Measurements from ENCODE around the gene LBP. TPM values are rescaled to one million over a fixed set of nuclear protein-coding genes. Genes with fewer than 3 reads are reported as not detected.

LBP gene
- total RNA-seq, 6 experiments from 2014 or later: 380 to 2,142 (median 1,251) TPM

DNA sequence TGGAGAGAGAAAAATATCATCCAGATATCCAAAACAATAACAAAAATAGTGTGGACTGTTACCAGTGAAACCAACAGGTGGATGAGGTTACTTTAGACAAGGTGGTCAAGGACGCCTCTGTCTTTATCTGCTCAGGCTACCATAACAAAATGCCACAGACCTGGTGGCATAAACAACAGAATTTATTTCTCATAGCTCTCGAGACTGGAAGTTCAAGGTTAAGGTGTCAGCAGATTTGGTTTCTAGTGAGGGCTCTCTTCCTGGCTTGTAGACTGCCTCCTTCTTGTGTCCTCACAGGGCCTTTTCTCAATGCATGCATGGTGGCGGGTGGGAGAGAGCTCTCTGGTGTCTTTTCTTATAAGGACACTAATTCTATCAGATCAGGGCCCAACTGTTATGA lies 21.1 kb upstream of the LBP start:
- Histone ChIP-seq H3K4me1 (peaks cover 0 to 4% (median under 1%) of the 10 kb centered on the region in 4 donors), H3K27ac (no peak overlapping the region), H3K9me3 (no peaks in the 10 kb centered on the region), H3K27me3 (no peaks in the 10 kb centered on the region), H3K4me3 (no peak overlapping the region), H3K36me3 (no peaks in the 10 kb centered on the region)
- WGBS (ENCODE audit: insufficient coverage, low coverage, low lambda C conversion rate, missing lambda C conversion rate): 46% methylated on average over 3 of the region's 3 CpGs
- TF ChIP-seq, protein P1, sequence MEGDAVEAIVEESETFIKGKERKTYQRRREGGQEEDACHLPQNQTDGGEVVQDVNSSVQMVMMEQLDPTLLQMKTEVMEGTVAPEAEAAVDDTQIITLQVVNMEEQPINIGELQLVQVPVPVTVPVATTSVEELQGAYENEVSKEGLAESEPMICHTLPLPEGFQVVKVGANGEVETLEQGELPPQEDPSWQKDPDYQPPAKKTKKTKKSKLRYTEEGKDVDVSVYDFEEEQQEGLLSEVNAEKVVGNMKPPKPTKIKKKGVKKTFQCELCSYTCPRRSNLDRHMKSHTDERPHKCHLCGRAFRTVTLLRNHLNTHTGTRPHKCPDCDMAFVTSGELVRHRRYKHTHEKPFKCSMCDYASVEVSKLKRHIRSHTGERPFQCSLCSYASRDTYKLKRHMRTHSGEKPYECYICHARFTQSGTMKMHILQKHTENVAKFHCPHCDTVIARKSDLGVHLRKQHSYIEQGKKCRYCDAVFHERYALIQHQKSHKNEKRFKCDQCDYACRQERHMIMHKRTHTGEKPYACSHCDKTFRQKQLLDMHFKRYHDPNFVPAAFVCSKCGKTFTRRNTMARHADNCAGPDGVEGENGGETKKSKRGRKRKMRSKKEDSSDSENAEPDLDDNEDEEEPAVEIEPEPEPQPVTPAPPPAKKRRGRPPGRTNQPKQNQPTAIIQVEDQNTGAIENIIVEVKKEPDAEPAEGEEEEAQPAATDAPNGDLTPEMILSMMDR (IDR thresholded peaks at IDR 0.05): no peak
- TF ChIP-seq POLR2A (IDR thresholded peaks at IDR 0.05): no peak
- DNase-seq (no peak), ATAC-seq (no peak)
- intact Hi-C loops (cut with DNase I): no loop called here

DNA sequence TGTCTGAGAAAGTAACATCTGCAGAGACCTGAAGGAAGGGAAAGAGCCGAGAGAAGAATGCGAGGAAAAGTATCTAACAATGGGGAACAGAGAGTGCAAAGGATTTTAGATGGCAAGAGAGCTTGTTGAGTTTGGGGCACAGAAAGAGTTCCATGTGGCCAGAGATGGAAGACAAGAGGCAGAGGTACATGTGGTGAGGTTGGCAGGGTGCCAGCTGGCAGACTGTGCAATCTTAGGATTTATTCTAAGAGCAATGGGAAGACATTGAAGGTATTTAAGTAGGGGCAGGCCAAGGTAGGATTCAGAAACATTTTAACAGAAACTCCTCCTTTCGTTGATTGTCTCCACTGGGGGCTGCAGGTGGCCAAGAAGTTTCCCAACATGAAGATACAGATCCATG lies 20.4 kb upstream of the LBP start:
- TF ChIP-seq, protein P1 (IDR thresholded peaks at IDR 0.05): no peak
- no peak for TF ChIP-seq POLR2A (IDR thresholded peaks at IDR 0.05)
- WGBS (ENCODE audit: insufficient coverage, low coverage, low lambda C conversion rate, missing lambda C conversion rate): 76% methylated on average over 3 of the region's 3 CpGs
- H3K27me3 ChIP-seq: no peaks in the 10 kb centered on the region
- H3K4me3 ChIP-seq: no peak overlapping the region
- H3K36me3 ChIP-seq: no peaks in the 10 kb centered on the region
- DNase-seq: no peak
- intact Hi-C loops (cut with DNase I): no loop called here
- H3K27ac ChIP-seq: no peak overlapping the region
- H3K4me1 ChIP-seq: peaks cover 0 to 11% (median 5%) of the 10 kb centered on the region in 4 donors
- no peak for ATAC-seq
- no peaks in the 10 kb centered on the region for H3K9me3 ChIP-seq

GRCh38 chr20:38326309-38326708 lies 20.0 kb upstream of the LBP start:
- no peak for ATAC-seq
- H3K27me3 ChIP-seq: no peaks in the 10 kb centered on the region
- 91% methylated on average over 5 of the region's 7 CpGs for WGBS (ENCODE audit: insufficient coverage, low coverage, low lambda C conversion rate, missing lambda C conversion rate)
- H3K4me3 ChIP-seq: no peak overlapping the region
- H3K27ac ChIP-seq: no peak overlapping the region
- H3K4me1 ChIP-seq: peaks cover 0 to 13% (median 6%) of the 10 kb centered on the region in 4 donors
- H3K9me3 ChIP-seq: no peaks in the 10 kb centered on the region
- DNase-seq: no peak
- no peaks in the 10 kb centered on the region for H3K36me3 ChIP-seq
- intact Hi-C loops (cut with DNase I): no loop called here
- TF ChIP-seq, protein P1 (IDR thresholded peaks at IDR 0.05): no peak
- TF ChIP-seq POLR2A (IDR thresholded peaks at IDR 0.05): no peak

DNA sequence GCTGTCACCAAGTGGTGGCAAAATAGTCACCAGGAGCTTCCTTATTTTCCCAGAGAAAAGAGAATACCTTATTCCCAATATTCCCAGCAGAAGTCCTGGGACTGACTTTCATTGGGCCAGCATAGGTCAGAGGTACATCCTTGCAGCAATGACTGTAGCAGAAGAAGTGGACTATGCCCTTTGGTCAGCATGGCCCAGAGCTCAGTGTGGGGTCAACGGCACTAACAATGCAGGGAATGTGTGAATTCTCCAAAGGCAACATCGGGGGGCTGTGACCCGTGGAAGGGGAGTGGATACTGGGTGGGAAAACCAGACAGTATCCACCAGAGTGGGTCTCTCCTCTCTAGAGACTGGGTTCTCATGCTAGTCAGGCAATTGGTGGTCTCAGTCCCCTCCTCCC lies 15.6 kb upstream of the LBP start:
- H3K36me3 ChIP-seq: no peaks in the 10 kb centered on the region
- H3K27ac ChIP-seq: no peak overlapping the region
- DNase-seq: peak; percentile 42 to 78 (median 71)
- 19% methylated on average over 3 of the region's 3 CpGs for WGBS (ENCODE audit: insufficient coverage, low coverage, low lambda C conversion rate, missing lambda C conversion rate)
- no peaks in the 10 kb centered on the region for H3K9me3 ChIP-seq
- no peak for TF ChIP-seq POLR2A (IDR thresholded peaks at IDR 0.05)
- TF ChIP-seq, protein P1 (IDR thresholded peaks at IDR 0.05): no peak
- ATAC-seq: peak; percentile 88 to 97 (median 93)
- intact Hi-C loops (cut with DNase I): loop anchor here (10.0 kb wide), 1 partner anchor 84 kb away; no protein-coding TSS in a partner anchor
- no peak overlapping the region for H3K4me3 ChIP-seq
- H3K27me3 ChIP-seq: no peaks in the 10 kb centered on the region
- H3K4me1 ChIP-seq: peaks cover 0 to 13% (median 6%) of the 10 kb centered on the region in 4 donors

DNA sequence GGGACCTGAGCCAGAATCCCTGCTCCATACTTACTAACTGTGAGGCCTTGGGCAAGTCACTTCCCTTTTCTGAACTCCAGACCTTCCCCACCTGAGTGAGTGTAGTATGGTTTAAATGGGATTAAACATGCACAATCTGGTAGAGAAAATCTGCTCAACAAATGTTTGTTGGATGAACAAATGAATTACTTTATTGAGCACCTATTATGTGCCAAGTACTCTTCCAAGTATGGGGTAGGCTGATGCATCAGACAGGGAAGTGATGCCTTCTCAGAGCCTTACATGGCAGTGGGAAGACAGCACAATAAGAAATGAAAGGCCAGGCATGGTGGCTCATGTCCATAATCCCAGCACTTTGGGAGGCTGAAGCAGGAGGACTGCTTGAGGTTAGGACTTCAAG lies 15.0 kb upstream of the LBP start:
- no peaks in the 10 kb centered on the region for H3K27me3 ChIP-seq
- TF ChIP-seq POLR2A (IDR thresholded peaks at IDR 0.05): no peak
- TF ChIP-seq, protein P1 (IDR thresholded peaks at IDR 0.05): no peak
- intact Hi-C loops (cut with DNase I): loop anchor here (10.0 kb wide), 1 partner anchor 84 kb away; no protein-coding TSS in a partner anchor
- DNase-seq (no peak), ATAC-seq (no peak)
- peaks cover 0 to 13% (median 6%) of the 10 kb centered on the region in 4 donors for H3K4me1 ChIP-seq
- no peak overlapping the region for H3K4me3 ChIP-seq
- H3K9me3 ChIP-seq: no peaks in the 10 kb centered on the region
- no peak overlapping the region for H3K27ac ChIP-seq
- no peaks in the 10 kb centered on the region for H3K36me3 ChIP-seq
